Heart left ventricle (tissue), 16 donors: ENCODE measurements around the gene PAN3. TPM values are rescaled to one million over a fixed set of nuclear protein-coding genes. Genes with fewer than 3 reads are reported as not detected.

ENCODE experiments used
- ATAC-seq, 4 donors: fragments of 200-7000 bp; cut with Tn5 transposase; one replicate each; pipeline ENCODE4 v1.9.1; 2020 to 2022; ENCODE audit warnings: moderate library complexity in 4 of 4, mild to moderate bottlenecking in 3 of 4, moderate number of reproducible peaks in 1 of 4
- DNase-seq, 5 donors: peaks; one replicate each; pipeline ENCODE4 v3.0.0-alpha.2; 2020
- H3K27ac ChIP-seq, 12 donors: fragments of 200-600 bp; sonication (generic) in 4 of 12; one replicate each; pipeline versions ENCODE4 v1.5.0 to v1.8.0; 2016 to 2022; ENCODE audit warnings: mild to moderate bottlenecking in 2 of 12
- H3K27me3 ChIP-seq, 9 donors: fragments of 200-600 bp; sonication (generic) in 2 of 9; one replicate each; pipeline versions ENCODE4 v1.5.1 to v1.8.0; 2016 to 2022; ENCODE audit warnings: mild to moderate bottlenecking in 3 of 9
- H3K36me3 ChIP-seq, 9 donors: fragments of 200-600 bp; sonication (generic) in 2 of 9; one replicate each; pipeline versions ENCODE4 v1.5.0 to v1.8.0; 2018 to 2022; ENCODE audit warnings: mild to moderate bottlenecking in 2 of 9
- H3K4me1 ChIP-seq, 12 donors: fragments of 200-600 bp; sonication (generic) in 4 of 12; one replicate each; pipeline versions ENCODE4 v1.5.0 to v1.8.0; 2016 to 2022; ENCODE audit warnings: mild to moderate bottlenecking in 3 of 12
- H3K4me3 ChIP-seq, 12 donors: fragments of 200-600 bp; sonication (generic) in 4 of 12; one replicate each; pipeline versions ENCODE4 v1.5.0 to v1.8.0; 2017 to 2022; ENCODE audit warnings: mild to moderate bottlenecking in 9 of 12, moderate library complexity in 4 of 12
- H3K9me3 ChIP-seq, 12 donors: fragments of 200-600 bp; sonication (generic) in 4 of 12; one replicate each; pipeline versions ENCODE4 v1.5.0 to v1.8.0; 2016 to 2022; ENCODE audit warnings: mild to moderate bottlenecking in 1 of 12
- POLR2A ChIP-seq, 2 donors: fragments of 450-650 bp; IDR thresholded peaks; one replicate each; pipeline ENCODE4 v1.6.1; 2017; ENCODE audit warnings: antibody characterized with exemption in 2 of 2, mild to moderate bottlenecking in 2 of 2, moderate library complexity in 2 of 2
- WGBS, 4 donors: extraction: QIAGEN DNeasy Blood & Tissue Kit in 2 of 4; methylation state at CpG; one replicate each; pipeline versions ENCODE4 v1.1.5 to v1.1.7; 2013 to 2018; 5-methylcytosine and 5-hydroxymethylcytosine counted together
- intact Hi-C, 10 donors: fragments of 100-400 bp; cut with DNase I; formaldehyde crosslinking; loops; one replicate each; pipeline versions ENCODE4 v1.11.1 to v1.14.2; 2022
- polyA plus RNA-seq, 2 donors: library from polyadenylated mRNA; stranded (reverse); fragments of 200-250 nt; gene quantifications; one replicate each; pipeline ENCODE4 v1.2.3, GENCODE V29; 2013
- total RNA-seq, 9 donors: library from RNA; depleted of rRNA in 2 of 9; stranded (reverse); fragments of >200 nt in 2 of 9; fragmentation: NEBNext Ultra II Directional in 3 of 9; extraction: Animal tissue kit (Norgen Biotek cat#: 25700) in 3 of 9; gene quantifications; one replicate each; pipeline versions ENCODE4 v1.1.0 to v1.2.4, GENCODE V29; 2016 to 2023
- TF ChIP-seq, protein P1 (sequence below), 12 donors: fragments of 200-600 bp; sonication (generic) in 4 of 12; IDR thresholded peaks; one replicate each; pipeline versions ENCODE4 v1.5.0 to v1.8.0; 2018 to 2022; ENCODE audit warnings: antibody characterized with exemption in 12 of 12, mild to moderate bottlenecking in 5 of 12
- donor health status: ischemic (EF 13 %, LVEDD 7.1; RV severe dilation, severe dysfunction).
- donor health status: healthy with polysubstance abuse.
- donor health status: DM: no; HTN: yes; CAD: no.
- donor health status: DM: no; HTN: no; CAD: no.
- donor health status: ischemic (EF 25% LVEDD 6.9; RV normal size, moderate dysfunction).
- donor health status: ischemic (EF 25% LVEDD 5.7; RV mildly dilated, moderate dysfunction).
- donor health status: healthy.
- donor health status: DM: yes; HTN: yes; CAD: no.
- donor health status: ischemic (EF 35%, LVEDD 5.7; RV mildly dilated, moderate dysfunction).
- donor health status: nonischemic (EF 11% LVEDD 7.7; RV severe dilation, severe dysfunction).
- donor health status: DM: yes; HTN: yes; CAD: no.
- donor health status: PGD.
- donor health status: ischemic (EF 29% LVEDD 5.4; RV normal size, mild dysfunction).
- donor health status: nonischemic (EF 23%, LVEDD 6.1; RV moderate dilation, normal function).

Gene PAN3
- total and polyA plus RNA-seq, 11 donors, result 4.1 to 18.8 (median 9.2) TPM

GRCh38 chr13:28219408-28220099 is 81.2 kb downstream of the PAN3 start:
- Histone ChIP-seq H3K36me3 (peaks cover 0 to 32% (median 17%) of the 10 kb centered on the region in 9 donors), H3K27ac (no peak overlapping the region), H3K4me3 (no peak overlapping the region), H3K4me1 (no peaks in the 10 kb centered on the region), H3K9me3 (no peaks in the 10 kb centered on the region), H3K27me3 (no peaks in the 10 kb centered on the region)
- 96 to 98% (median 97%) methylated on average over 4 of the region's 4 CpGs for whole genome bisulfite sequencing, 4 donors
- DNase-seq (no peak), ATAC-seq (no peak)
- intact Hi-C loops, result no loop called here
- TF ChIP-seq, protein P1, sequence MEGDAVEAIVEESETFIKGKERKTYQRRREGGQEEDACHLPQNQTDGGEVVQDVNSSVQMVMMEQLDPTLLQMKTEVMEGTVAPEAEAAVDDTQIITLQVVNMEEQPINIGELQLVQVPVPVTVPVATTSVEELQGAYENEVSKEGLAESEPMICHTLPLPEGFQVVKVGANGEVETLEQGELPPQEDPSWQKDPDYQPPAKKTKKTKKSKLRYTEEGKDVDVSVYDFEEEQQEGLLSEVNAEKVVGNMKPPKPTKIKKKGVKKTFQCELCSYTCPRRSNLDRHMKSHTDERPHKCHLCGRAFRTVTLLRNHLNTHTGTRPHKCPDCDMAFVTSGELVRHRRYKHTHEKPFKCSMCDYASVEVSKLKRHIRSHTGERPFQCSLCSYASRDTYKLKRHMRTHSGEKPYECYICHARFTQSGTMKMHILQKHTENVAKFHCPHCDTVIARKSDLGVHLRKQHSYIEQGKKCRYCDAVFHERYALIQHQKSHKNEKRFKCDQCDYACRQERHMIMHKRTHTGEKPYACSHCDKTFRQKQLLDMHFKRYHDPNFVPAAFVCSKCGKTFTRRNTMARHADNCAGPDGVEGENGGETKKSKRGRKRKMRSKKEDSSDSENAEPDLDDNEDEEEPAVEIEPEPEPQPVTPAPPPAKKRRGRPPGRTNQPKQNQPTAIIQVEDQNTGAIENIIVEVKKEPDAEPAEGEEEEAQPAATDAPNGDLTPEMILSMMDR (IDR thresholded peaks at IDR 0.05), result no peak
- no peak for TF ChIP-seq POLR2A (IDR thresholded peaks at IDR 0.05)

DNA sequence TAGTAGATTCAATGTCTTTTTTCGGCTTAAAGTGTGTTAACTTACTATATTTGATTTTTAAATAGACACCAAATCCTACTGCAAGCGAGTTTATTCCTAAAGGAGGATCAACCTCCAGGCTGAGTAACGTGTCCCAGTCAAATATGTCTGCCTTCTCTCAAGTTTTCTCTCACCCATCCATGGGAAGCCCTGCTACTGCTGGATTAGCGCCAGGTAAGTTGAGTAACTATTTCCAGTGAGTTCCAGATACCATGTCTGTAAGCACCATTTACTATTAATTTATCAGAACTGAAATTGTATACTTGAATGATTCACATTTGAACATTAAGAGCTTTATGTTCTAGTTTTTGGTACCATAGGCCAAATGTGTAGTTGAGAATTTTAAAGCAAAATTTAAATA is 81.8 kb downstream of the PAN3 start:
- DNase-seq (no peak), ATAC-seq (no peak)
- intact Hi-C loops, result no loop called here
- 93 to 97% (median 95%) methylated on average over 4 of the region's 4 CpGs for WGBS, 4 donors
- TF ChIP-seq, protein P1 (IDR thresholded peaks at IDR 0.05), result no peak
- no peak for TF ChIP-seq POLR2A (IDR thresholded peaks at IDR 0.05)
- no peak overlapping the region for H3K27ac ChIP-seq
- H3K4me1 ChIP-seq, result no peaks in the 10 kb centered on the region
- no peak overlapping the region for H3K4me3 ChIP-seq
- no peaks in the 10 kb centered on the region for H3K9me3 ChIP-seq
- no peaks in the 10 kb centered on the region for H3K27me3 ChIP-seq
- peaks cover 0 to 31% (median 12%) of the 10 kb centered on the region in 9 donors for H3K36me3 ChIP-seq

DNA sequence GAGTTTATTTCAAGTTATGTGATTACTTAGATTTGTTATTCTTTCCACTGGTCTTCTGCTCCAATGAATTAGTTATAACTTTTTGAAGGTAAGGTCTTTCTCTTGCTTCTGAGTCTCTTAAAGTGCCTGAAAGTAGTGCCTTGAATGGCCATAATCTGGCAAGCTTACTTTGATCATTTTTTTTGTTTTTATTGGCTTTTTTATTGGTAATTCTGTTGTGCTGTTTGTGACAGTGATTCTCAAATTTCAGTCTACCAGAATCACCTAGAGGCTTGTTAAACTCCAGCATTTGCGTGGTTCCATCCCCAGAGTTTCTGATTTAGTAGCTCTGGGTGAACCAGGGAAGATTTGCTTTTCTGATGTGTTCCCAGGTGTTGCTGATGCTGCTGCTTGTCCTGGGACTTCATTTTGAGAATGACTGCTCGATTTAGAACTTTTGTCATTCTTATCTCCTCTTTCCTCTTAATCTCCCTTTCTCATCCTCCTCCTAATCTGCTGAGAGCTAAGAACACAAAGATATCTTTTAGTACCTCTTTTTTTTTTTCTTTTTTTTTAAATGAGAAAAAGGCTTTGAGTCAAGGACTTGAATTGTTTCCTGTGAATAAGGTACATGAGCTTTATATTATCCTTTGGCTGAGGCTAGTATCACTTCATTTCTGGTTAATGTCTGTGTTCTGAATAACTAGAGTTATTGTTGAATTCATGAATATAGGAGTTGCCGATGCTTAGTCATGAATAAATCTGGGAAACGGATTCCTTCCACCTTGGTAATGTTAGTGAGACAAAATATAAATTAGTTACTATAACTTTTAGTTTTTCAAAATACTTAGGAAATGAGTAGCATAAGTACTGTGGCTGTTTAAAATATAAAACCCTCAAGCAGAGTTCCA is 91.4 kb downstream of the PAN3 start:
- Histone ChIP-seq H3K9me3 (no peaks in the 10 kb centered on the region), H3K27me3 (no peaks in the 10 kb centered on the region), H3K27ac (no peak overlapping the region), H3K36me3 (peaks cover 0 to 22% (median 14%) of the 10 kb centered on the region in 9 donors), H3K4me3 (no peak overlapping the region), H3K4me1 (no peaks in the 10 kb centered on the region)
- 75 to 93% (median 90%) methylated on average over 4 of the region's 4 CpGs for WGBS, 4 donors
- DNase-seq, result no peak
- TF ChIP-seq POLR2A (IDR thresholded peaks at IDR 0.05), result no peak
- TF ChIP-seq, protein P1 (IDR thresholded peaks at IDR 0.05), result no peak
- no peak for ATAC-seq
- intact Hi-C loops, result no loop called here

DNA sequence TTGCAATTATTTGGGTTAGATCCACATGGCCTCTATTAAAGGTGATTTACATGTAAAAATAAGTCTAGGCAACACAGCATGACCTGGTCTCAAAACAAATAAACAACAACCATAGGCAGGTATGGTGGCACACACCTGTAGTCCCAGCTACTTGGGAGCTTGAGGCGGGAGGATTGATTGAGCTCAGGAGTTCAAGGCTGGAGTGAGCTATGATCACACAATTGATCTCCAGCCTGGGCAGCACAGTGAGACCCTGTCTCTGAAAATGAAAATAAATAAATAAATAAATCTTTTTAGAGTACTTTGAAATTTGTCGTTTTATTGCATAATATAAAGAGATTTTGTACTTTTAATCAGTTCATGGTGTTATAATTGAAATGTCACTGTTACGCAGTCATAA is 93.3 kb downstream of the PAN3 start:
- no peak for DNase-seq
- Histone ChIP-seq H3K36me3 (peaks cover 0 to 26% (median 14%) of the 10 kb centered on the region in 9 donors), H3K4me1 (no peaks in the 10 kb centered on the region), H3K27me3 (no peaks in the 10 kb centered on the region), H3K9me3 (no peaks in the 10 kb centered on the region), H3K4me3 (no peak overlapping the region), H3K27ac (no peak overlapping the region)
- TF ChIP-seq, protein P1 (IDR thresholded peaks at IDR 0.05), result no peak
- no peak for TF ChIP-seq POLR2A (IDR thresholded peaks at IDR 0.05)
- intact Hi-C loops, result loop anchor here in 1 of 10 donors (1.0 kb wide), 1 partner anchor 9 kb away; no protein-coding TSS in a partner anchor
- ATAC-seq, result no peak
- 96 to 98% (median 97%) methylated on average over 3 of the region's 3 CpGs for WGBS, 4 donors
